K562 (cell line): ENCODE results near the gene CD4. TPM values are rescaled to one million over a fixed set of nuclear protein-coding genes. Genes with fewer than 3 reads are reported as not detected.

Experiments used
- ATAC-seq: fragments of 200-7000 bp; cut with Tn5 transposase; 3 replicates; pipeline ENCODE4 v1.9.1; 2020; ENCODE audit warnings: moderate library complexity
- BruUV-seq: library from RNA; stranded (reverse); fragments of 400-500 nt; replicated peaks from 2 replicates; lab custom pipeline; 2021; lab: Mats Ljungman, UMichigan
- CTCF ChIA-PET: fragments of 300-600 bp; formaldehyde crosslinking; extraction: SDS; loops from one replicate; lab custom pipeline; 2021; ENCODE audit warnings: low intra/inter-chr PET ratio; lab: Yijun Ruan, JAX
- POLR2A ChIA-PET: fragments of 300-600, 350-650 bp; sonication (Branson Sonifier 250); formaldehyde crosslinking; extraction: SDS; loops from one replicate; lab custom pipeline; 2021; ENCODE audit warnings: antibody characterized with exemption, inconsistent platforms; lab: Yijun Ruan, JAX
- DNase-seq, 4 experiments: peaks; one replicate each; pipeline versions ENCODE4 v3.0.0 to v3.0.0-alpha.2; 2011 to 2018; ENCODE audit warnings: low spot score in 3 of 4, mixed read lengths in 3 of 4; ENCODE audit errors: extremely low read depth in 1 of 4
- FAIRE-seq: peaks from 2 replicates; lab custom pipeline; 2011; peaks lifted over from hg19 to GRCh38; lab: Jason Lieb, UNC
- H2AFZ ChIP-seq: 2 replicates; pipeline ENCODE4 v1.6.0; 2011; ENCODE audit warnings: low read depth, low read length, control low read depth, inconsistent platforms
- H3K27ac ChIP-seq: fragments of 200-600 bp; 3 replicates; pipeline ENCODE4 v1.8.0; 2011; ENCODE audit warnings: low read depth, mild to moderate bottlenecking, control low read depth, inconsistent platforms, low read length, moderate library complexity, mixed read lengths; ENCODE audit errors: extremely low read depth
- H3K27me3 ChIP-seq, 2 experiments: fragments of 300-600 bp in 1 of 2; 2 replicates in 1 of 2; 3 replicates in 1 of 2; pipeline versions ENCODE4 v1.6.0 to v1.8.0; 2011; ENCODE audit warnings: inconsistent platforms in 2 of 2, low read length in 2 of 2, mild to moderate bottlenecking in 1 of 2, mixed read lengths in 1 of 2, moderate library complexity in 1 of 2; ENCODE audit not compliant: control insufficient read depth in 2 of 2, insufficient read depth in 2 of 2
- H3K36me3 ChIP-seq: fragments of 300-600 bp; 3 replicates; pipeline ENCODE4 v1.8.0; 2011; ENCODE audit warnings: mild to moderate bottlenecking, low read length, inconsistent platforms; ENCODE audit not compliant: control insufficient read depth, insufficient read depth
- H3K4me1 ChIP-seq, 2 experiments: fragments of 200-600 bp in 1 of 2; replicated peaks in 1 of 2; 2 replicates in 1 of 2; 3 replicates in 1 of 2; pipeline versions ENCODE4 v1.5.1 to v1.8.0; 2011; ENCODE audit warnings: inconsistent platforms in 2 of 2, low read length in 2 of 2, mild to moderate bottlenecking in 1 of 2, mixed read lengths in 1 of 2, moderate library complexity in 1 of 2; ENCODE audit not compliant: control insufficient read depth in 2 of 2, insufficient read depth in 2 of 2
- H3K4me2 ChIP-seq: 2 replicates; pipeline ENCODE4 v1.6.1; 2011; ENCODE audit warnings: low read length, control low read depth, inconsistent platforms, mixed read lengths; ENCODE audit not compliant: insufficient read depth
- H3K4me3 ChIP-seq: fragments of 200-600 bp; sonication (generic), shearing (Covaris generic); 2 replicates; pipeline ENCODE4 v1.5.1; 2016; ENCODE audit warnings: control low read depth, inconsistent platforms
- H3K79me2 ChIP-seq: fragments of 200-600 bp; 3 replicates; pipeline ENCODE4 v1.8.0; 2011; ENCODE audit warnings: low read length, inconsistent platforms; ENCODE audit not compliant: control insufficient read depth, insufficient read depth
- H3K9ac ChIP-seq, 2 experiments: 2 replicates each; pipeline versions ENCODE4 v1.6.0 to v1.6.1; 2011; ENCODE audit warnings: low read depth in 2 of 2, low read length in 2 of 2, control low read depth in 1 of 2, inconsistent platforms in 1 of 2, mild to moderate bottlenecking in 1 of 2, mixed read lengths in 1 of 2; ENCODE audit not compliant: insufficient read depth in 1 of 2
- H3K9me1 ChIP-seq: one replicate; pipeline ENCODE4 v1.6.0; 2011; ENCODE audit warnings: inconsistent platforms, mild to moderate bottlenecking, low read length, moderate library complexity; ENCODE audit not compliant: control insufficient read depth, insufficient read depth
- H3K9me3 ChIP-seq: replicated peaks from 2 replicates; pipeline ENCODE4 v1.5.1; 2011; ENCODE audit warnings: low read depth, low read length, inconsistent platforms; ENCODE audit not compliant: control insufficient read depth, insufficient read depth
- H4K20me1 ChIP-seq: replicated peaks from 2 replicates; pipeline ENCODE4 v1.6.1; 2011; ENCODE audit warnings: low read length, inconsistent platforms, mixed read lengths; ENCODE audit not compliant: control insufficient read depth, insufficient read depth
- MCM5 ChIP-seq: fragments of 450-650 bp; IDR thresholded peaks from 2 replicates; pipeline ENCODE4 v1.6.1; 2016; ENCODE audit warnings: low read depth
- SIX5 ChIP-seq, 2 experiments: IDR thresholded peaks; 2 replicates each; pipeline ENCODE4 v1.6.1; 2011; ENCODE audit warnings: low read length in 2 of 2, borderline replicate concordance in 1 of 2, low read depth in 1 of 2, mild to moderate bottlenecking in 1 of 2, moderate library complexity in 1 of 2; ENCODE audit not compliant: insufficient read depth in 1 of 2
- SREBF1 ChIP-seq: fragments of 150-350 bp; IDR thresholded peaks from 2 replicates; pipeline ENCODE4 v1.6.1; 2014; ENCODE audit warnings: antibody characterized with exemption, low read depth, low read length, borderline replicate concordance
- WGBS: fragments of 100-300 bp; shearing (Covaris generic); methylation state at CpG from one replicate; pipeline ENCODE4 v1.1.6; 2016; ENCODE audit warnings: low coverage, mixed read lengths; ENCODE audit not compliant: insufficient coverage; ENCODE audit errors: missing lambda C conversion rate; 5-methylcytosine and 5-hydroxymethylcytosine counted together
- in situ Hi-C: fragments of 300-500 bp; cut with MboI; formaldehyde crosslinking; loops from 4 replicates; pipeline ENCODE4 v1.15.0; 2018; ENCODE audit warnings: inconsistent platforms, mixed read lengths
- intact Hi-C: fragments of 100-400 bp; cut with micrococcal nuclease; formaldehyde crosslinking; loops from 2 replicates; pipeline ENCODE4 v1.14.2; 2022
- polyA plus RNA-seq, 8 experiments: library from polyadenylated mRNA; depleted of rRNA in 4 of 8; stranded (reverse) in 5 of 8; unstranded in 3 of 8; fragments of >200 nt; fragmentation: Nextera tagmentation in 2 of 8; fragmentation: Illumina TruSeq in 1 of 8; extraction: Ambion mirVana in 2 of 8; extraction: Trizol in 1 of 8; gene quantifications; 2 replicates each; pipeline versions ENCODE4 v1.2.1 to v1.2.3, GENCODE V29; 2011 to 2014; ENCODE audit warnings: inconsistent platforms in 1 of 8, missing spikeins in 1 of 8
- total RNA-seq, 7 experiments: library from RNA; depleted of rRNA in 6 of 7; stranded (reverse); fragments of >200 nt in 6 of 7; fragmentation: Illumina TruSeq in 2 of 7; extraction: Trizol in 2 of 7; gene quantifications; 2 replicates each; pipeline versions ENCODE4 v1.2.1 to v1.2.3, GENCODE V29; 2011 to 2021; ENCODE audit warnings: low replicate concordance in 1 of 7
- TF ChIP-seq, protein P1 (sequence below): fragments of 250-450 bp; sonication (Bioruptor Pico); IDR thresholded peaks from 2 replicates; pipeline ENCODE4 v1.9.0; 2021; ENCODE audit warnings: mild to moderate bottlenecking, inconsistent platforms

The CD4 gene
- total and polyA plus RNA-seq, 9 of the 15 experiments (the other 6 are each of a cell fraction or from before 2014, with no cell fraction given): 0.06 to 0.27 (median 0.09) TPM; not detected in 5

GRCh38 chr12:6784296-6784695 is 5.0 kb upstream of the CD4 start:
- no peak overlapping the region for H3K4me3 ChIP-seq
- no peaks in the 10 kb centered on the region for H3K36me3 ChIP-seq
- TF ChIP-seq MCM5 (no peak), SREBF1 (no peak), SIX5 (IDR thresholded peaks at IDR 0.05; ENCODE audit: borderline replicate concordance in 1 of 2, insufficient read depth in 1 of 2, low read depth in 1 of 2, low read length in 2 of 2) (no peak)
- TF ChIP-seq, protein P1, sequence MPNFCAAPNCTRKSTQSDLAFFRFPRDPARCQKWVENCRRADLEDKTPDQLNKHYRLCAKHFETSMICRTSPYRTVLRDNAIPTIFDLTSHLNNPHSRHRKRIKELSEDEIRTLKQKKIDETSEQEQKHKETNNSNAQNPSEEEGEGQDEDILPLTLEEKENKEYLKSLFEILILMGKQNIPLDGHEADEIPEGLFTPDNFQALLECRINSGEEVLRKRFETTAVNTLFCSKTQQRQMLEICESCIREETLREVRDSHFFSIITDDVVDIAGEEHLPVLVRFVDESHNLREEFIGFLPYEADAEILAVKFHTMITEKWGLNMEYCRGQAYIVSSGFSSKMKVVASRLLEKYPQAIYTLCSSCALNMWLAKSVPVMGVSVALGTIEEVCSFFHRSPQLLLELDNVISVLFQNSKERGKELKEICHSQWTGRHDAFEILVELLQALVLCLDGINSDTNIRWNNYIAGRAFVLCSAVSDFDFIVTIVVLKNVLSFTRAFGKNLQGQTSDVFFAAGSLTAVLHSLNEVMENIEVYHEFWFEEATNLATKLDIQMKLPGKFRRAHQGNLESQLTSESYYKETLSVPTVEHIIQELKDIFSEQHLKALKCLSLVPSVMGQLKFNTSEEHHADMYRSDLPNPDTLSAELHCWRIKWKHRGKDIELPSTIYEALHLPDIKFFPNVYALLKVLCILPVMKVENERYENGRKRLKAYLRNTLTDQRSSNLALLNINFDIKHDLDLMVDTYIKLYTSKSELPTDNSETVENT (CRISPR knock-in tag): no peak
- TF ChIP-seq, all 486 proteins: peak for 0
- no peak for ATAC-seq
- Histone ChIP-seq H3K9me1 (no peaks in the 10 kb centered on the region), H3K79me2 (no peaks in the 10 kb centered on the region), H3K27me3 (no peaks in the 10 kb centered on the region), H3K4me2 (no peak overlapping the region), H3K4me1 (peaks cover under 1 to 4% of the 10 kb centered on the region in 2 experiments; a peak in 3 of 5 replicates), H3K27ac (no peak overlapping the region), H4K20me1 (no peaks in the 10 kb centered on the region), H3K9me3 (no peaks in the 10 kb centered on the region), H3K9ac (no peak overlapping the region), H2AFZ (no peak overlapping the region)
- no TSS peak for BruUV-seq
- POLR2A ChIA-PET: interaction anchor here (0.6 to 1.7 kb wide), 2 partner anchors 21 to 188 kb away, joined by 3 to 4 read pairs; no protein-coding TSS in a partner anchor
- WGBS: 24% methylated on average over 5 of the region's 5 CpGs
- in situ Hi-C loops: no loop called here
- CTCF ChIA-PET: no interaction called here
- DNase-seq: no peak
- FAIRE-seq: peak; percentile 55
- intact Hi-C loops: no loop called here
